Measurements from ENCODE around the gene C2orf76. TPM values are rescaled to one million over a fixed set of nuclear protein-coding genes. Genes with fewer than 3 reads are reported as not detected.
A peak's percentile ranks its signal among the peaks of the same experiment; 100 is the strongest.

C2orf76 gene
- total RNA-seq, 1 donor from 2014 or later: 8.4 TPM

GRCh38 chr2:119294671-119295070 lies 72.0 kb downstream of the C2orf76 start:
- DNase-seq (ENCODE audit: low spot score, unreplicated experiment): no peak
- Mint-ChIP-seq H3K4me1 (ENCODE audit: low read depth) (peaks cover 14% of the 10 kb centered on the region), H3K4me3 (ENCODE audit: low read depth) (no peak overlapping the region), H3K9me3 (ENCODE audit: low read depth) (no peaks in the 10 kb centered on the region), H3K27ac (no peak overlapping the region), H3K36me3 (ENCODE audit: insufficient read depth) (no peaks in the 10 kb centered on the region), H3K27me3 (peaks cover 8% of the 10 kb centered on the region)
- TF ChIP-seq, protein P1, sequence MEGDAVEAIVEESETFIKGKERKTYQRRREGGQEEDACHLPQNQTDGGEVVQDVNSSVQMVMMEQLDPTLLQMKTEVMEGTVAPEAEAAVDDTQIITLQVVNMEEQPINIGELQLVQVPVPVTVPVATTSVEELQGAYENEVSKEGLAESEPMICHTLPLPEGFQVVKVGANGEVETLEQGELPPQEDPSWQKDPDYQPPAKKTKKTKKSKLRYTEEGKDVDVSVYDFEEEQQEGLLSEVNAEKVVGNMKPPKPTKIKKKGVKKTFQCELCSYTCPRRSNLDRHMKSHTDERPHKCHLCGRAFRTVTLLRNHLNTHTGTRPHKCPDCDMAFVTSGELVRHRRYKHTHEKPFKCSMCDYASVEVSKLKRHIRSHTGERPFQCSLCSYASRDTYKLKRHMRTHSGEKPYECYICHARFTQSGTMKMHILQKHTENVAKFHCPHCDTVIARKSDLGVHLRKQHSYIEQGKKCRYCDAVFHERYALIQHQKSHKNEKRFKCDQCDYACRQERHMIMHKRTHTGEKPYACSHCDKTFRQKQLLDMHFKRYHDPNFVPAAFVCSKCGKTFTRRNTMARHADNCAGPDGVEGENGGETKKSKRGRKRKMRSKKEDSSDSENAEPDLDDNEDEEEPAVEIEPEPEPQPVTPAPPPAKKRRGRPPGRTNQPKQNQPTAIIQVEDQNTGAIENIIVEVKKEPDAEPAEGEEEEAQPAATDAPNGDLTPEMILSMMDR (IDR thresholded peaks at IDR 0.05; ENCODE audit: unreplicated experiment): no peak

DNA sequence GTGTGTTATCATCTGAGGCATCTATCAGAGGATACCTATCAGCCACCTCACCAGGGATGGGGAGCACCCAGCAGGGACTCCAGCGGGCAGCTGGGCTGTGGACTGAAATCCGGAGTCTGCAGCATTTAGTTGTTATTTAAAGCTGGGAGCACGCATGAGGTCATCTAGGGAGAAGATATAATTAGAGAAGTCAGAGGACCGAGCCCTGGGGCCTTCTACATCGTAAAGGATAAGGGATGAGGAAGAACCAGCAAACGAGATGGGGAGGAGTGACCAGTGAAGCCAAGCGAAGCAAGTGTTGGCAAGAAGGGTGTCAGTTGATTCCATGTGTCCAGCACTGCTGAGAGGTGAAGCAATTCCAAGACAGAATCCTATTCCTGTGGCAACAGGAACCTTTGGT lies 72.7 kb downstream of the C2orf76 start:
- Mint-ChIP-seq H3K4me3 (ENCODE audit: low read depth) (no peak overlapping the region), H3K27me3 (peaks cover 8% of the 10 kb centered on the region), H3K27ac (no peak overlapping the region), H3K4me1 (ENCODE audit: low read depth) (peaks cover 14% of the 10 kb centered on the region), H3K9me3 (ENCODE audit: low read depth) (no peaks in the 10 kb centered on the region), H3K36me3 (ENCODE audit: insufficient read depth) (no peaks in the 10 kb centered on the region)
- TF ChIP-seq, protein P1 (IDR thresholded peaks at IDR 0.05; ENCODE audit: unreplicated experiment): no peak
- no peak for DNase-seq (ENCODE audit: low spot score, unreplicated experiment)

DNA sequence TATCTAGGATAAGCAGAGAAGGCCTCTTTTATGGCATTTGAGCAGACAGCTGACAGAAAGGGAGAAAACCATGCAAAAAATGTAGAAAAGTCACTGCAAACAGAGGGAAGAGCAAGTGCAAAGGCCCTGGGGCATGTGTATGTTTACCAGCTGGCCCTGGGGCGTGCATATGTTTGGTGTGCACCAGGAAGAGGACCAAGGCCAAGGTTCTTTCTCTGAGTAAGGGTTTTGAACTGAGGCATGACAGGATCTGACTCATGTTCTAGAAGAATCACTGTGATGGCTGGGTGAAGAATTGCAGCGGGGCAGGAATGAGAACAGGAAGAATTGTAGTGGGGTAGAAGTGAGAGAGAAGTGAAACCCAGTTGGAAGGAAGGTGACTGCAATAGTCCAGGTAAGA lies 73.4 kb downstream of the C2orf76 start:
- Mint-ChIP-seq H3K4me1 (ENCODE audit: low read depth) (peaks cover 14% of the 10 kb centered on the region), H3K27me3 (peaks cover 8% of the 10 kb centered on the region), H3K36me3 (ENCODE audit: insufficient read depth) (no peaks in the 10 kb centered on the region), H3K9me3 (ENCODE audit: low read depth) (no peaks in the 10 kb centered on the region), H3K4me3 (ENCODE audit: low read depth) (no peak overlapping the region), H3K27ac (no peak overlapping the region)
- TF ChIP-seq, protein P1 (IDR thresholded peaks at IDR 0.05; ENCODE audit: unreplicated experiment): no peak
- no peak for DNase-seq (ENCODE audit: low spot score, unreplicated experiment)

DNA sequence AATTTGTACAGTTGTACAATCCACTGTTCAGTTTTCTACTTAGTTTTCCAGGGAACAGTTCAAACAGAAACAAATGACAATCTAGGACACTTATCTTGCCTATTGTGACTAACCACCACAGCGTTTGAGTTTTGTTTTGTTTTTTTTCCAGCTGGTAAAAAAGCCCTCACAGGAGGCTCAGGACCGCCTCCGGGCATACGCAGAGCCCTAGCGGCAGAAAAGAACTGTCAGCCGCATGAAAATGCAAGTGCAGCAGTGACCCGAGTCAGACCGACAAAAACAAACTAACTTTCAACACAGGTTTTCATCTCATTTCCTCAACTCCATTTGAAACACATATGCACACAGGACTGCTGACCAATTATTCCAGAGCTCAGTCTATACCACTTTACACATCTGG lies 74.4 kb downstream of the C2orf76 start:
- Mint-ChIP-seq H3K36me3 (ENCODE audit: insufficient read depth) (no peaks in the 10 kb centered on the region), H3K27me3 (peaks cover 8% of the 10 kb centered on the region), H3K27ac (no peak overlapping the region), H3K4me1 (ENCODE audit: low read depth) (peaks cover 14% of the 10 kb centered on the region), H3K4me3 (ENCODE audit: low read depth) (no peak overlapping the region), H3K9me3 (ENCODE audit: low read depth) (no peaks in the 10 kb centered on the region)
- TF ChIP-seq, protein P1 (IDR thresholded peaks at IDR 0.05; ENCODE audit: unreplicated experiment): peak; percentile 26
- DNase-seq (ENCODE audit: low spot score, unreplicated experiment): no peak

DNA sequence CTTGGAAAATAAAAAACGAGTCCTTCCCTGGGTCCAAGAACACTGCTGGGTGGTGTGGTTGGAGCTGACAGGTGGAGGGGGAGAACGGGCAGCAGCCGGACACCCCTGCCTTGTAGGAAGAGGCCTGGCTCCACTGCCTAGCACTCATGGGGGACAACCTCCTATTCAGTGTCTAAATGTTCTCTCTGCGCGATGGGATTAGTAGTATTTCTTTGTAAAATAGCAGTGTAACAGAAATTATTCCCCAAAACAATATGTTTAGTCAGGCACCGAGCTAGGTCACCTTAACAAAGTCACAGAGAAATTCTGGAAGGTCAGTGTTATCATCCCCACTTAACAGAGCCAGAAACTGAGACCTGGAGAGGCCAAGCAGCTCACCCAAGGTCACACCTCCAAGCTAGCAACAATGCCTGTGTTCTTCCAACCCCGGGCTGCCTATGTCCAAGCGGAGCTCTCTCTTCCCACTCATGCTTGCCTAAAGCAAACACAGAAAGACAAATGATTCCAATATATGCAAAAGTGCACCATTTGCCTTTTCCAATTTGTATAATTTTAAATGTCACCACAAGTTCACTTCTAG lies 75.0 kb downstream of the C2orf76 start:
- TF ChIP-seq, protein P1 (IDR thresholded peaks at IDR 0.05; ENCODE audit: unreplicated experiment): no peak
- no peaks in the 10 kb centered on the region for H3K36me3 Mint-ChIP-seq (ENCODE audit: insufficient read depth)
- H3K4me1 Mint-ChIP-seq (ENCODE audit: low read depth): peaks cover 14% of the 10 kb centered on the region
- no peak overlapping the region for H3K27ac Mint-ChIP-seq
- no peak for DNase-seq (ENCODE audit: low spot score, unreplicated experiment)
- H3K4me3 Mint-ChIP-seq (ENCODE audit: low read depth): no peak overlapping the region
- no peaks in the 10 kb centered on the region for H3K9me3 Mint-ChIP-seq (ENCODE audit: low read depth)
- H3K27me3 Mint-ChIP-seq: peaks cover 8% of the 10 kb centered on the region
